ENCODE measurements around the gene LDAF1.

DNA sequence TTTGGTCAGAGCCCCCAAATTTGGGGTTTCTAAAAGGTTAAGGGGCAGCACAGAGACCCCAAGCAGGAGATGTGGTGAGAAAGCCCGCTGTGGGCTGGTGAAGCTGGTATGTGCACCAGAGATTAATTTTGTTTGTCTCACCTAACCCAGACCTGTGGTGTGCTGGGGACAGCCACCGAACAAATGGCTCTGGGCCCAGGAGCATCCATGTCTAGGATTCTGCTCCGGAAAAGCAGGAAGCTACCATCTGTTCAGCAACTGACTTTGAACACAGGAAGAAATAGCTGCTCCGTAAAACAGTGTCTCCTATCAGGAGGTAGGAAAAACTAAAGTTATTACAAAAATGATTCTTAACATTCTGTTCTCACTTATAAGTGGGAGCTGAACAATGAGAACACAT, 55.6 kb downstream of the LDAF1 start:
- no peak for TF ChIP-seq POLR2A (IDR thresholded peaks at IDR 0.05)
- TF ChIP-seq, protein P1, sequence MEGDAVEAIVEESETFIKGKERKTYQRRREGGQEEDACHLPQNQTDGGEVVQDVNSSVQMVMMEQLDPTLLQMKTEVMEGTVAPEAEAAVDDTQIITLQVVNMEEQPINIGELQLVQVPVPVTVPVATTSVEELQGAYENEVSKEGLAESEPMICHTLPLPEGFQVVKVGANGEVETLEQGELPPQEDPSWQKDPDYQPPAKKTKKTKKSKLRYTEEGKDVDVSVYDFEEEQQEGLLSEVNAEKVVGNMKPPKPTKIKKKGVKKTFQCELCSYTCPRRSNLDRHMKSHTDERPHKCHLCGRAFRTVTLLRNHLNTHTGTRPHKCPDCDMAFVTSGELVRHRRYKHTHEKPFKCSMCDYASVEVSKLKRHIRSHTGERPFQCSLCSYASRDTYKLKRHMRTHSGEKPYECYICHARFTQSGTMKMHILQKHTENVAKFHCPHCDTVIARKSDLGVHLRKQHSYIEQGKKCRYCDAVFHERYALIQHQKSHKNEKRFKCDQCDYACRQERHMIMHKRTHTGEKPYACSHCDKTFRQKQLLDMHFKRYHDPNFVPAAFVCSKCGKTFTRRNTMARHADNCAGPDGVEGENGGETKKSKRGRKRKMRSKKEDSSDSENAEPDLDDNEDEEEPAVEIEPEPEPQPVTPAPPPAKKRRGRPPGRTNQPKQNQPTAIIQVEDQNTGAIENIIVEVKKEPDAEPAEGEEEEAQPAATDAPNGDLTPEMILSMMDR (IDR thresholded peaks at IDR 0.05), result no peak
